ENCODE results near the gene PROSER2. TPM values are rescaled to one million over a fixed set of nuclear protein-coding genes. Genes with fewer than 3 reads are reported as not detected.

Gene PROSER2
- total and polyA plus RNA-seq, 2 of the 13 experiments (the other 11 are each of a cell fraction or from before 2014, with no cell fraction given) = 6.9 to 7.7 TPM

GRCh38 chr10:11874568-11875493 lies 51.7 kb downstream of the PROSER2 start (continued):
- no peak for TF ChIP-seq AKNA (CRISPR knock-in tag; IDR thresholded peaks at IDR 0.05; ENCODE audit: borderline replicate concordance)
- 0 out of 2 replicates have a peak, but pooled peaks have one; percentile 37 for TF ChIP-seq MEIS2 (CRISPR knock-in tag; IDR thresholded peaks at IDR 0.05)
- TF ChIP-seq TFE3 (CRISPR knock-in tag; IDR thresholded peaks at IDR 0.05) = peak; percentile 93
- peak; percentile 98 for TF ChIP-seq MAX (IDR thresholded peaks at IDR 0.05)
- TF ChIP-seq HDAC2 (CRISPR knock-in tag; IDR thresholded peaks at IDR 0.05) = no peak; the same call in 1 of the 2 replicates
- no peak for TF ChIP-seq ZNF333 (CRISPR knock-in tag; IDR thresholded peaks at IDR 0.05; ENCODE audit: borderline replicate concordance)
- no peak for TF ChIP-seq KAT2B (IDR thresholded peaks at IDR 0.05; ENCODE audit: borderline replicate concordance, low read depth, low read length)
- no peak for TF ChIP-seq ETS1 (CRISPR knock-in tag; IDR thresholded peaks at IDR 0.05)
- TF ChIP-seq NR0B2 (CRISPR knock-in tag; IDR thresholded peaks at IDR 0.05) = peak; percentile 56; the same call in 1 of the 2 replicates
- no peak for TF ChIP-seq ZNF275 (CRISPR knock-in tag; IDR thresholded peaks at IDR 0.05; ENCODE audit: borderline replicate concordance)
- TF ChIP-seq MED8 (CRISPR knock-in tag; IDR thresholded peaks at IDR 0.05; ENCODE audit: insufficient replicate concordance) = no peak
- TF ChIP-seq WIZ (CRISPR knock-in tag; IDR thresholded peaks at IDR 0.05) = no peak
- TF ChIP-seq PRDM4 (CRISPR knock-in tag; IDR thresholded peaks at IDR 0.05; ENCODE audit: borderline replicate concordance) = 0 out of 2 replicates have a peak, but pooled peaks have one; percentile 58

Measured in HepG2 (cell line).